HG03342 (cell line): ENCODE measurements around the gene LRP6.

ENCODE experiments used
- ATAC-seq: cut with Tn5 transposase; IDR thresholded peaks from one replicate; pipeline ENCODE4 v1.9.1; 2021; ENCODE audit warnings: mild to moderate bottlenecking, moderate library complexity; ENCODE audit not compliant: unreplicated experiment

LRP6 gene

DNA sequence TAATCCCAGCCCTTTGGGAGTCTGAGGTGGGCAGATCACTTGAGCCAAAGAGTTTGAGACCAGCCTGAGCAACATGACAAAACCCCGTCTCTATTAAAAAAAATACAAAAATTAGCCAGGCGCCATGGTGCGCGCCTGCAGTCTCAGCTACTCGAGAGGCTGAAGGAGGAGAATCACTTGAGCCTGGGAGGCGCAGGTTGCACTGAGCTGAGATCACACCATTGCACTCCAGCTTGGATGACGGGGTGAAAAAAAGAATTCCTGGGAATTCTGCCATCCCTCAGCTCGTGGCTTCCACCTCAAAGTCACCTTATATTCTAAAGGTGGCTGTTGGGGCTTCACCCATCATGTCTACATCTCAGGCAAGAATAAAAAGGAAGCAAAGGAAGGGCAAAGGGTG lies 183.2 kb downstream of the LRP6 start:
- no peak for ATAC-seq

DNA sequence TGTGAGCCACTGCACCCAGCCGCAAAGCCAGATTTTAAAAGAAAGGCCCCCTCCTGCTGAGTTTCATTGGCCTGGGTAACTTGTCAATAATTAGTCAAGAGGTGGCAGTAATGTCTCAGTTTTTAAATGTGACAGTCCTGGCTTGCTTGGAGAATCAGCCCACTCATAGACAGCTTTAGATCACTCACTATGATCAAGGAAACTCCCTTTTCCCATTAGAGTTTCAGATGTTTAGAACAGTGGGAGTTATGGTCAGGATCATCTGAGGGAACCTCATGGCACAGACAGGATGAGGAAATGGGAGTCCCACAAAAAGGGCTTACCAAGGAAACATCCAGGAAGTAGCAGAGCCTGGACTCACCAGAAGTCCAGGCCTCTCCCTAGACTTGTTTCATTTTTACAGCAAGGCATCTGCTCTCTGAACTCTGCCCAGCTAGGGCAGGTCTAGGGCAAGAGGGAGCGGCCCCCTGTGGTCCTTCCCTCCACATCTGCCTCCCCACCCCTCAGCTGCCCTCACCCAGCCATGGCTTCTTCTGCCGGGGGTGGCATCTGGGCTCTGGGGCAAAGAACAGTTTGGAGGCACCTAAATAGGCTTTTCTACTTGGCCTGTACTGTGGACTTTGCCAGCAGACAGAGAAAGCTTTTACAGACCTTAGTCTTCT lies 184.9 kb downstream of the LRP6 start:
- ATAC-seq, result no peak

GRCh38 chr12:12079291-12079690 lies 187.6 kb downstream of the LRP6 start:
- no peak for ATAC-seq

DNA sequence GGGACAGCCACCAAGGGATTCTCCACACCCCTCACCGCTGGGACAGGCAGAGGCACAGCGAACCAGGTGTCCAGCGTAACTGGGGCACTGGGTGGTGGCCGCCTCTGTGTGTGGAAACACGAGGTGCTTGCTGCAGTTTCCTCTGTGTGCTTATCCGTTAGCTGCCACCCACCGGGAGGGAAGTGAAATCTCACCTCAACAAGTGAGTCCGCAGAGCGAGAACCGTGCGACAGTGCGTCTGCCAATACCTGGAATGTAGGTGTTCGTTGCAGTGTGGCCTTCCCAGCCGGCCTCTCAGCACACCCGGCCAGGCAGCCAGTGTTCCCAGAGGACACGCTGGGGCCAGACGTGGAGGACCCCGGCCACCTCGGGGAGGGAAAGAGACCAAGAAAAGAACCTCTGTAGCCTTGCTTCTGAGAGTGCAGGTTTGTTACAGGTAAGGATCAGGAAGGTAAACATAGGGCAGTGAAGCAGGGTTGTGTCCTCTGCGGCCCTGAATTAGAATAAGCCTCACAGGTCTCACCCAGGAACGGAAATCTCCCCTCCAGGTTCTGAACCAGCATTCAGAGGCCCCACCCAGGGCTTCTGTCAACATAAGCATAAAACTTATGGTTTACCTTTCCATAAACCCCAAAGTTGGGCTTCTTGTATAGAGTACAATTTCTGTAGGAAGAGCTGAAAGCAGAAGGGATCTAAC lies 194.6 kb downstream of the LRP6 start:
- no peak for ATAC-seq

GRCh38 chr12:12070674-12071656 lies 195.9 kb downstream of the LRP6 start, which contains the start of gene BCL2L14:
Gene BCL2L14 (plus strand): TSS chr12:12070939. CDS start chr12:12079306, 8,367 bp downstream.
- ATAC-seq, result no peak

- no peak for ATAC-seq
Observed at GRCh38 chr12:12069821-12070548, 196.9 kb downstream of the LRP6 start.

DNA sequence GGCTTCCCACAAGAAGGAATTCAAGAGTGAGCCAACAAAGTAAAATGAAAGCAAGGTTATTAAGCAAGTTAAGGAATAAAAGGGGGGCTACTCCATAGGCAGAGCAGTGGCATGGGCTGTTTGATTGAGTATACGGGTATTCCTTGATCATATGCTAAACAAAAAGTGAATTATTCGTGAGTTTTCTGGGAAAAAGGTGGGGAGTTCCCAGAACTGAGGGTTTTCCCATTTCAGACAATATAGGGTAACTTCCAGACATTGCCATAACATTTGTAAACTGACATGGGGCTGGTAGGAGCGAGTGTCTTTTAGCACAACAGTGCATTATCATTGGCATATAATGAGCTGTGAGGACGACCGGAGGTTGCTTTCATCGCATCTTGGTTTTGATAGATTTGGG lies 198.1 kb downstream of the LRP6 start:
- no peak for ATAC-seq
